ENCODE measurements around the gene OGDHL. TPM values are rescaled to one million over a fixed set of nuclear protein-coding genes. Genes with fewer than 3 reads are reported as not detected.

The OGDHL gene
- total RNA-seq, 2 experiments from 2014 or later, result 0.40 to 0.68 TPM

DNA sequence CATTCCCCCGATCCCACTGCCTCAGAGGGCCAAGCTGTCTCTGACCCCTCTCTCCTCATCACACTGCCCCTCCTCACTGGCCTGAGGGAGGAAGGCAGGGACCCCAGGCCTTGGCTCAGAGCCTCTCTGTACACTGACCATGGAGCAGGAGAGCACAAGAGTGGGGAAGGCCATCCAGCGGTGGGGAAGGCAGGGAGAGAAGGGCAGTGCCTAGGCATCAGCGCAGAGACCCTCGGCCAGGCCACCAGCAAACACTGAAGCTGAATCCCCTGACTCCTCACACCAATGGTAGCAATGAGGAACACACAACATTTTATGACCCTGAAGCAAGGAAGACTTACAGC is 14.8 kb downstream of the OGDHL start:
- TF ChIP-seq, protein P1, sequence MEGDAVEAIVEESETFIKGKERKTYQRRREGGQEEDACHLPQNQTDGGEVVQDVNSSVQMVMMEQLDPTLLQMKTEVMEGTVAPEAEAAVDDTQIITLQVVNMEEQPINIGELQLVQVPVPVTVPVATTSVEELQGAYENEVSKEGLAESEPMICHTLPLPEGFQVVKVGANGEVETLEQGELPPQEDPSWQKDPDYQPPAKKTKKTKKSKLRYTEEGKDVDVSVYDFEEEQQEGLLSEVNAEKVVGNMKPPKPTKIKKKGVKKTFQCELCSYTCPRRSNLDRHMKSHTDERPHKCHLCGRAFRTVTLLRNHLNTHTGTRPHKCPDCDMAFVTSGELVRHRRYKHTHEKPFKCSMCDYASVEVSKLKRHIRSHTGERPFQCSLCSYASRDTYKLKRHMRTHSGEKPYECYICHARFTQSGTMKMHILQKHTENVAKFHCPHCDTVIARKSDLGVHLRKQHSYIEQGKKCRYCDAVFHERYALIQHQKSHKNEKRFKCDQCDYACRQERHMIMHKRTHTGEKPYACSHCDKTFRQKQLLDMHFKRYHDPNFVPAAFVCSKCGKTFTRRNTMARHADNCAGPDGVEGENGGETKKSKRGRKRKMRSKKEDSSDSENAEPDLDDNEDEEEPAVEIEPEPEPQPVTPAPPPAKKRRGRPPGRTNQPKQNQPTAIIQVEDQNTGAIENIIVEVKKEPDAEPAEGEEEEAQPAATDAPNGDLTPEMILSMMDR (IDR thresholded peaks at IDR 0.05), result no peak
- no peak for DNase-seq
- ChIA-PET POLR2A (no interaction called here), CTCF (no interaction called here)
- Mint-ChIP-seq H3K27ac (no peak overlapping the region), H3K27me3 (peaks cover 7% of the 10 kb centered on the region), H3K36me3 (ENCODE audit: low read depth) (no peaks in the 10 kb centered on the region), H3K4me3 (no peak overlapping the region), H3K9me3 (no peaks in the 10 kb centered on the region), H3K4me1 (ENCODE audit: low read depth) (no peaks in the 10 kb centered on the region)
- intact Hi-C loops (cut with micrococcal nuclease), result loop anchor here (10.0 kb wide), 1 partner anchor 152 kb away; no protein-coding TSS in a partner anchor
- no peak for ATAC-seq

DNA sequence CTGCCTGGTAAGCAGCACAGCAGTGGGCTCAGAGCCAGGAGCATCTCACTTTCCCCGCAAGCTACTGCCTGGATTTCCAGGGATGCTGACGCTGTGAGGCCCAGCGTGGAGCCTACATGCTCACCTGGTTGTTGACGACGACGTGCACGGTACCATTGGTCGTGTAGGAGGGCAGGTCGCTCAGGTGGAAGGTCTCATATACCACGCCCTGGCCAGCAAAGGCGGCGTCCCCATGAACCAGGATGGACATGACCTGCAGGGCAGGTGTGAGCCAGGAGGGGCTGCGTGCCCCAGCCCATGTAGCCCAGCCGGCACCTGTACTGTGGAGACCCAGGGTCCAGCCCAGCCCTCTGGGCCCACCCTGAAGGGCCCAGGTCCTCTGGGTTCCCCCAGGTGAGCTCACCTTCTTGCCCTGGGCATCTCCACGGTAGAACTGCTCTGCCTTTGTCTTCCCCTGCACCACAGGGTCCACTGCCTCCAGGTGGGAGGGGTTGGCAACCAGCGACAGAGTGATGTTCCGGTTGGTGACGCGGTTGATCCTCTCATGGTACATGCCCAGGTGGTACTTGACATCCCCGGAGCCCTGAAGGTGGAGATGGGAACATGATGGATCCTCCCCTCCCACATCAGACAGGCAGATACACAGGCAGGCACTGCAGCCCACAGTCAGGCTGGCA is 15.4 kb downstream of the OGDHL start:
- Mint-ChIP-seq H3K4me3 (no peak overlapping the region), H3K4me1 (ENCODE audit: low read depth) (no peaks in the 10 kb centered on the region), H3K27me3 (peaks cover 7% of the 10 kb centered on the region), H3K9me3 (no peaks in the 10 kb centered on the region), H3K27ac (no peak overlapping the region), H3K36me3 (ENCODE audit: low read depth) (no peaks in the 10 kb centered on the region)
- ATAC-seq, result no peak
- CTCF ChIA-PET, result no interaction called here
- intact Hi-C loops (cut with micrococcal nuclease), result loop anchor here (10.0 kb wide), 1 partner anchor 152 kb away; no protein-coding TSS in a partner anchor
- DNase-seq, result no peak
- POLR2A ChIA-PET, result no interaction called here
- TF ChIP-seq, protein P1 (IDR thresholded peaks at IDR 0.05), result no peak

DNA sequence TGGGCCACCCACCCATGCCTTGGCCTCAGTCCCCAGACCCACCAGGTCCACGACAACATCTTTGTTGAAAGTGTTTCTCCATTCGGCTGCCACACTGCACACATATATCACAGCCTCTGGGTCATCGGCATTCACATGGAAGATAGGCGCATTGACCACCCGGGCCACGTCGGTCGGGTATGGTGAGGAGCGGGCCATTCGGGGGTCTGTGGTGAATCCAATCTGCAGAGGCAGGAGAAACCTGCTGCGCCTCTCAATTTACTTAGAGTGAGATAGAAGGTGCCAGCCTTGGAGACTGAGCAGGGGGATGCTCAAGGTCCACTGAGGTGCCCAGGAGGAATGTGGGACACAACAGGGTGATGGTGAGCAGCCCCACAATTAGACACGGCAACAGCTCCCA is 16.4 kb downstream of the OGDHL start:
- no peaks in the 10 kb centered on the region for H3K4me1 Mint-ChIP-seq (ENCODE audit: low read depth)
- H3K27me3 Mint-ChIP-seq, result no peaks in the 10 kb centered on the region
- ChIA-PET POLR2A (no interaction called here), CTCF (no interaction called here)
- H3K27ac Mint-ChIP-seq, result no peak overlapping the region
- TF ChIP-seq, protein P1 (IDR thresholded peaks at IDR 0.05), result no peak
- H3K36me3 Mint-ChIP-seq (ENCODE audit: low read depth), result no peaks in the 10 kb centered on the region
- H3K9me3 Mint-ChIP-seq, result no peaks in the 10 kb centered on the region
- no peak for DNase-seq
- no peak overlapping the region for H3K4me3 Mint-ChIP-seq
- intact Hi-C loops (cut with micrococcal nuclease), result loop anchor here (10.0 kb wide), 1 partner anchor 151 kb away; no protein-coding TSS in a partner anchor
- no peak for ATAC-seq

DNA sequence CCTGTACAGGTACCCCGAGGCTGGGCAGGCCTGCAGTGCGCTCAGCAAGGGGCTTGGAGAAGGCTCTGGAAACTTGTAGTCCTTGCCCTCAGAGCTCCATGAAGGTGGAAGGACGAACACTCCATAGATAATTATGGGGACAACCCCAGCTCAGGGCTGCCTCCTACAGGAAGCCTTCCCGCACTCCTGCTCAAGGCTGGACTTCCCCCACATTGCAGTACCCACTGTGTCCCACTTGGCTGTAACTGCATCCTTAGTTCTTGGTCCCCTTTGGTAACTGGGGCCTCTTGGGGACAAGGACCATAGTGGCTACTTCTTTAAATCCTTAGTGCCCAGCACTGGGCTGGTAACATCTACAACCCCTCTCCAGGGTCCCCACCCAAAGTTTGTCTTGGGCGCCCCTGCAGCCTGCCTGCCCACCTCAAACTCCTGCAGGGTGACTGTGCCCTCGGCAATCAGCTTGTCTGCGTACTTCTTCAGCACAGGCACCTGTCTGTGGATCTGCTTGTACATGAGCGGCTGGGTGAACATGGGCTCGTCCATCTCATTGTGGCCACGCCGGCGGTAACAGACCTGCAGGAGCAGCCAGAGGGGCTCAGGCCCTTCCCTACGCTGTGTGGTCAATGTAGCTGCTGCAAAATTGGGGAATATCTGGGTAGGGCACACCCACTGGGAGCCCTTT is 17.1 kb downstream of the OGDHL start:
- DNase-seq, result no peak
- ATAC-seq, result no peak
- TF ChIP-seq, protein P1 (IDR thresholded peaks at IDR 0.05), result no peak
- intact Hi-C loops (cut with micrococcal nuclease), result loop anchor here (10.0 kb wide), 1 partner anchor 150 kb away; no protein-coding TSS in a partner anchor
- Mint-ChIP-seq H3K27me3 (no peaks in the 10 kb centered on the region), H3K9me3 (no peaks in the 10 kb centered on the region), H3K36me3 (ENCODE audit: low read depth) (no peaks in the 10 kb centered on the region), H3K27ac (no peak overlapping the region), H3K4me3 (no peak overlapping the region), H3K4me1 (ENCODE audit: low read depth) (no peaks in the 10 kb centered on the region)
- ChIA-PET CTCF (no interaction called here), POLR2A (no interaction called here)

DNA sequence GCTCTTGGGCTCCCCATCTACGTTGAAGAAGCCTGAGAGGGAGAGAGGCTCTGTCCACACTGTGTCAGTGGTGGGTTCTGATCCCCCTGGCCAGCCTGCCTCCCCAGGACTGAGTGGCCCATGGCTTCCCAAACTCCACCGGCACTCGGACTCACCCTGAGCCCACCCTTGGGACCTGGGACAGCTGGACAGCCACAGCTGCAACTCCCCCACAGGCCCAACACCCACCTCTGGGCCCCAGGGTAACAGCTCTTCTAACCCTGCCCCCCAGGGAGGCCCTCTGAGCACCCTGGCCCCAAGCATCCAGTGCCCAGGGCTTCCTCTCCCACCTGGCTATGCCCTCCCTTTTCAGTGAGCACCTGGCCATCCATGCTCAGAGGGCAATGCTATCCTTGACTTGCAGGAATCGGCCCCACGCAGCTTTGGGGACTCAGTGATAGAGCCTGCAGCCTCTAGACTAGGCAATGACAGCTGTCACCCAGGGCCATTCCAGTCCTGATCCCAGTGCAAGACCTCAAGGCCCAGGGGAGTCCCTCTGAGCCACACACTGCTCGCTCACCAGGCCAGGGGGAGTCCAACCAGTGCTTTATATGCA is 17.9 kb downstream of the OGDHL start:
- H3K36me3 Mint-ChIP-seq (ENCODE audit: low read depth), result no peaks in the 10 kb centered on the region
- TF ChIP-seq, protein P1 (IDR thresholded peaks at IDR 0.05), result no peak
- intact Hi-C loops (cut with micrococcal nuclease), result loop anchor here (10.0 kb wide), 1 partner anchor 149 kb away; no protein-coding TSS in a partner anchor
- no peak overlapping the region for H3K27ac Mint-ChIP-seq
- DNase-seq, result no peak
- H3K4me1 Mint-ChIP-seq (ENCODE audit: low read depth), result no peaks in the 10 kb centered on the region
- no peak for ATAC-seq
- no peak overlapping the region for H3K4me3 Mint-ChIP-seq
- no peaks in the 10 kb centered on the region for H3K27me3 Mint-ChIP-seq
- H3K9me3 Mint-ChIP-seq, result no peaks in the 10 kb centered on the region
- ChIA-PET CTCF (no interaction called here), POLR2A (no interaction called here)

Measured in activated CD8-positive, alpha-beta T cell treated with anti-CD3 and anti-CD28 coated beads for 36 hours (primary cell).